A549 (cell line): Measurements from ENCODE around the gene SV2C.
A peak's percentile ranks its signal among the peaks of the same experiment; 100 is the strongest.

Experiments used
- CHD2 ChIP-seq: fragments of 150-350 bp; IDR thresholded peaks from 2 replicates; pipeline ENCODE4 v1.6.1; 2014; ENCODE audit warnings: low read length; ENCODE audit not compliant: partially characterized antibody
- HDAC2 ChIP-seq: fragments of 200-600 bp; sonication (generic); IDR thresholded peaks from 2 replicates; pipeline ENCODE4 v1.6.1; 2016
- JUNB ChIP-seq: fragments of >200 bp; sonication (Bioruptor Twin); formaldehyde crosslinking; IDR thresholded peaks from 2 replicates; pipeline ENCODE4 v1.6.1; 2016
- KDM5A ChIP-seq: fragments of 200-600 bp; sonication (generic); IDR thresholded peaks from 2 replicates; pipeline ENCODE4 v1.6.1; 2016; ENCODE audit warnings: antibody characterized with exemption, mild to moderate bottlenecking
- MYC ChIP-seq: IDR thresholded peaks from 2 replicates; pipeline ENCODE4 v1.6.1; 2012; ENCODE audit warnings: mild to moderate bottlenecking, inconsistent platforms, low read length, improper control_type of control experiment, borderline replicate concordance
- NR3C1 ChIP-seq: fragments of >200 bp; sonication (Bioruptor Twin); formaldehyde crosslinking; IDR thresholded peaks from 3 replicates; pipeline ENCODE4 v1.6.1; 2017
- PHF8 ChIP-seq: fragments of 200-600 bp; sonication (generic); IDR thresholded peaks from 2 replicates; pipeline ENCODE4 v1.6.1; 2016; ENCODE audit warnings: low read depth, mild to moderate bottlenecking, antibody characterized with exemption, moderate library complexity, borderline replicate concordance
- POLR2A ChIP-seq: IDR thresholded peaks from 2 replicates; pipeline ENCODE4 v1.6.1; 2012; ENCODE audit warnings: mild to moderate bottlenecking, low read length
- RAD21 ChIP-seq, 2 experiments: fragments of >200 bp in 1 of 2; sonication (Bioruptor Twin) in 1 of 2; formaldehyde crosslinking in 1 of 2; IDR thresholded peaks in 1 of 2; conservative IDR thresholded peaks in 1 of 2; 2 replicates in 1 of 2; 3 replicates in 1 of 2; pipeline ENCODE4 v1.6.1; 2012 to 2018; ENCODE audit warnings: inconsistent platforms in 1 of 2
- RCOR1 ChIP-seq: fragments of 150-350 bp; IDR thresholded peaks from 2 replicates; pipeline ENCODE4 v1.6.1; 2014; ENCODE audit warnings: antibody characterized with exemption, low read length, low read depth
- RNF2 ChIP-seq: fragments of 200-600 bp; sonication (generic); IDR thresholded peaks from 2 replicates; pipeline ENCODE4 v1.6.1; 2016; ENCODE audit warnings: low read depth, mild to moderate bottlenecking, antibody characterized with exemption, moderate library complexity, borderline replicate concordance
- ZC3H11A ChIP-seq: fragments of 450-650 bp; IDR thresholded peaks from 2 replicates; pipeline ENCODE4 v1.6.1; 2014; ENCODE audit warnings: antibody characterized with exemption, mild to moderate bottlenecking
- TF ChIP-seq, protein P1 (sequence below): fragments of >200 bp; sonication (Bioruptor Twin); formaldehyde crosslinking; IDR thresholded peaks from 3 replicates; pipeline ENCODE4 v1.5.1; 2016
- TF ChIP-seq, protein P2 (sequence below): fragments of 450-650 bp; IDR thresholded peaks from 2 replicates; pipeline ENCODE4 v1.6.1; 2014; ENCODE audit warnings: antibody characterized with exemption

DNA sequence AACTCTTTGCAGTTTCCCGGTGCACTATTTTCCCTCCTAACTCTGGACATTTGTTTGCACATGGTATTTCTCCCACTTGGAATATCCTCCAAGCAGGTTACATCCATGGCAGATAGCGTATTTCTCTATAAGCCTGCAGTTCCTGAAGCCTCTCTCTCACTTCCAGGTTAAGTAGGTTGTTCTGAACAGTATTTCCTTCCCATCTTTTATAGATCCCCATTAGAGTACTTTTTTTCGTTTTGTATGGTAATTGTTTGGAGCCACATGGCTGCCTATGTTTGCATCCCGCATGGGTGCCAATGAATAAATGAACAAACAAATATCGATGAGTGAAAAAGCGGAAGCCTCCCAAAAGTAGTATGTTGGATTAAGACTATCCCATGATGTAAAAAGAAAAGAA lies 206.5 kb downstream of the SV2C start:
- TF ChIP-seq RAD21 (conservative IDR thresholded peaks at IDR 0.05 in 1 of 2, IDR thresholded peaks at IDR 0.05 in 1 of 2) (no peak), PHF8 (no peak), RNF2 (peak; percentile 86; the same call in 1 of the 2 replicates), POLR2A (no peak), MYC (no peak), NR3C1 (no peak), ZC3H11A (no peak), JUNB (no peak), RCOR1 (no peak), HDAC2 (no peak), KDM5A (no peak), CHD2 (no peak)
- TF ChIP-seq, protein P1, sequence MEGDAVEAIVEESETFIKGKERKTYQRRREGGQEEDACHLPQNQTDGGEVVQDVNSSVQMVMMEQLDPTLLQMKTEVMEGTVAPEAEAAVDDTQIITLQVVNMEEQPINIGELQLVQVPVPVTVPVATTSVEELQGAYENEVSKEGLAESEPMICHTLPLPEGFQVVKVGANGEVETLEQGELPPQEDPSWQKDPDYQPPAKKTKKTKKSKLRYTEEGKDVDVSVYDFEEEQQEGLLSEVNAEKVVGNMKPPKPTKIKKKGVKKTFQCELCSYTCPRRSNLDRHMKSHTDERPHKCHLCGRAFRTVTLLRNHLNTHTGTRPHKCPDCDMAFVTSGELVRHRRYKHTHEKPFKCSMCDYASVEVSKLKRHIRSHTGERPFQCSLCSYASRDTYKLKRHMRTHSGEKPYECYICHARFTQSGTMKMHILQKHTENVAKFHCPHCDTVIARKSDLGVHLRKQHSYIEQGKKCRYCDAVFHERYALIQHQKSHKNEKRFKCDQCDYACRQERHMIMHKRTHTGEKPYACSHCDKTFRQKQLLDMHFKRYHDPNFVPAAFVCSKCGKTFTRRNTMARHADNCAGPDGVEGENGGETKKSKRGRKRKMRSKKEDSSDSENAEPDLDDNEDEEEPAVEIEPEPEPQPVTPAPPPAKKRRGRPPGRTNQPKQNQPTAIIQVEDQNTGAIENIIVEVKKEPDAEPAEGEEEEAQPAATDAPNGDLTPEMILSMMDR: no peak
- TF ChIP-seq, protein P2, sequence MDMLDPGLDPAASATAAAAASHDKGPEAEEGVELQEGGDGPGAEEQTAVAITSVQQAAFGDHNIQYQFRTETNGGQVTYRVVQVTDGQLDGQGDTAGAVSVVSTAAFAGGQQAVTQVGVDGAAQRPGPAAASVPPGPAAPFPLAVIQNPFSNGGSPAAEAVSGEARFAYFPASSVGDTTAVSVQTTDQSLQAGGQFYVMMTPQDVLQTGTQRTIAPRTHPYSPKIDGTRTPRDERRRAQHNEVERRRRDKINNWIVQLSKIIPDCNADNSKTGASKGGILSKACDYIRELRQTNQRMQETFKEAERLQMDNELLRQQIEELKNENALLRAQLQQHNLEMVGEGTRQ: no peak
